Cardiac fibroblast (primary cell): Measurements from ENCODE around the gene THUMPD1.
"Not testable (repeated sequence)": the region's sequence is repeated elsewhere in the genome, so short reads cannot be mapped to it uniquely, and the experiment has no call there.

Source experiments
- DNase-seq, 2 donors: peaks; one replicate each; pipeline versions ENCODE4 v3.0.0 to v3.0.0-alpha.2; 2010; ENCODE audit warnings: low read depth in 2 of 2
- H3K4me3 ChIP-seq, 2 donors: replicated peaks in 1 of 2; 1 replicate in 1 of 2; 2 replicates in 1 of 2; pipeline ENCODE4 v1.5.1; 2011; ENCODE audit warnings: low read depth in 2 of 2, low read length in 2 of 2, mild to moderate bottlenecking in 2 of 2, moderate library complexity in 1 of 2
- CTCF ChIP-seq: IDR thresholded peaks from one replicate; pipeline ENCODE4 v1.5.1; 2011; ENCODE audit warnings: low read depth, mild to moderate bottlenecking, low read length, inconsistent platforms

The THUMPD1 gene

GRCh38 chr16:20704281-20704680 lies 37.3 kb downstream of the THUMPD1 start:
- DNase-seq: no peak
- no peak overlapping the region for H3K4me3 ChIP-seq
- TF ChIP-seq CTCF: no peak

- DNase-seq, H3K4me3 ChIP-seq: not testable (repeated sequence)
Measured at GRCh38 chr16:20701692-20702091, 39.9 kb downstream of the THUMPD1 start.

GRCh38 chr16:20696618-20697017 lies 45.0 kb downstream of the THUMPD1 start:
- no peak for TF ChIP-seq CTCF
- no peak overlapping the region for H3K4me3 ChIP-seq
- DNase-seq: no peak

- DNase-seq: no peak
- H3K4me3 ChIP-seq: no peak overlapping the region
- TF ChIP-seq CTCF: no peak
Measured at GRCh38 chr16:20695024-20695423, 46.6 kb downstream of the THUMPD1 start.

GRCh38 chr16:20694096-20694495 lies 47.5 kb downstream of the THUMPD1 start:
- not testable (repeated sequence) for H3K4me3 ChIP-seq, DNase-seq

GRCh38 chr16:20689668-20690067 lies 52.0 kb downstream of the THUMPD1 start:
- DNase-seq: no peak
- H3K4me3 ChIP-seq: no peak overlapping the region
- TF ChIP-seq CTCF: no peak

- no peak for DNase-seq
- H3K4me3 ChIP-seq: no peak overlapping the region
- no peak for TF ChIP-seq CTCF
Measured at GRCh38 chr16:20683812-20684211, 57.8 kb downstream of the THUMPD1 start.
